K562 (cell line): ENCODE results near the gene RESF1.

Experiments used
- CEBPZ ChIP-seq: fragments of 150-350 bp; IDR thresholded peaks from 2 replicates; pipeline ENCODE4 v1.6.1; 2014; ENCODE audit warnings: low read depth, mild to moderate bottlenecking, low read length, borderline replicate concordance
- CGGBP1 ChIP-seq: fragments of 250-450 bp; sonication (Bioruptor Pico); IDR thresholded peaks from 2 replicates; pipeline ENCODE4 v1.9.0; 2021; ENCODE audit warnings: mild to moderate bottlenecking
- CTCF ChIP-seq, 3 experiments: IDR thresholded peaks in 2 of 3; conservative IDR thresholded peaks in 1 of 3; 2 replicates each; pipeline ENCODE4 v1.5.1; 2011 to 2012; ENCODE audit warnings: low read length in 3 of 3, mild to moderate bottlenecking in 3 of 3, control low read depth in 2 of 3, improper control_type of control experiment in 1 of 3, inconsistent platforms in 1 of 3, low read depth in 1 of 3, mixed read lengths in 1 of 3, moderate library complexity in 1 of 3; ENCODE audit not compliant: insufficient read depth in 2 of 3
- POLR2A ChIP-seq: fragments of 450-650 bp; conservative IDR thresholded peaks from 2 replicates; pipeline ENCODE4 v1.6.1; 2016
- RCOR1 ChIP-seq, 2 experiments: IDR thresholded peaks; 2 replicates each; pipeline ENCODE4 v1.6.1; 2012; ENCODE audit warnings: low read depth in 2 of 2, low read length in 2 of 2, borderline replicate concordance in 1 of 2, improper control_type of control experiment in 1 of 2
- SIN3A ChIP-seq, 2 experiments: fragments of 150-350 bp in 1 of 2; IDR thresholded peaks; 2 replicates each; pipeline ENCODE4 v1.6.1; 2011 to 2016; ENCODE audit warnings: borderline replicate concordance in 2 of 2, low read depth in 2 of 2, low read length in 2 of 2, mild to moderate bottlenecking in 2 of 2, moderate library complexity in 2 of 2; ENCODE audit not compliant: control insufficient read depth in 1 of 2
- TEAD4 ChIP-seq, 2 experiments: sonication (generic) in 1 of 2; formaldehyde crosslinking in 1 of 2; IDR thresholded peaks; 2 replicates each; pipeline versions ENCODE4 v1.6.1 to v1.8.0; 2012 to 2022; ENCODE audit warnings: borderline replicate concordance in 1 of 2, inconsistent platforms in 1 of 2, low read length in 1 of 2, mild to moderate bottlenecking in 1 of 2, missing genetic modification reagents in 1 of 2
- ZNF217 ChIP-seq: sonication (generic); formaldehyde crosslinking; IDR thresholded peaks from 2 replicates; pipeline ENCODE4 v1.8.0; 2022; ENCODE audit warnings: mild to moderate bottlenecking, missing genetic modification reagents

GRCh38 chr12:31984806-31985591, 25.8 kb downstream of the RESF1 start:
- TF ChIP-seq ZNF217 (CRISPR knock-in tag) (no peak), CTCF (IDR thresholded peaks at IDR 0.05 in 2 of 3, conservative IDR thresholded peaks at IDR 0.05 in 1 of 3; ENCODE audit: insufficient read depth in 2 of 3, low read depth in 1 of 3, low read length in 3 of 3) (no peak), CEBPZ (no peak), TEAD4 (IDR thresholded peaks at IDR 0.05; ENCODE audit: low read length) (no peak), TEAD4 (CRISPR knock-in tag; IDR thresholded peaks at IDR 0.05; ENCODE audit: borderline replicate concordance) (no peak), SIN3A (IDR thresholded peaks at IDR 0.05; ENCODE audit: borderline replicate concordance in 2 of 2, control insufficient read depth in 1 of 2, low read depth in 2 of 2, low read length in 2 of 2) (no peak), RCOR1 (IDR thresholded peaks at IDR 0.05; ENCODE audit: borderline replicate concordance in 1 of 2, low read depth in 2 of 2, low read length in 2 of 2) (no peak), CGGBP1 (no peak), POLR2A (no peak; the same call in 1 of the 2 replicates)
